Immature natural killer cell (primary cell): ENCODE data around the gene NRN1. TPM values are rescaled to one million over a fixed set of nuclear protein-coding genes. Genes with fewer than 3 reads are reported as not detected.
"Not testable (repeated sequence)": the region's sequence is repeated elsewhere in the genome, so short reads cannot be mapped to it uniquely, and the experiment has no call there.

Experiments used
- DNase-seq, 3 donors: peaks; one replicate each; pipeline ENCODE4 v3.0.0; 2022; ENCODE audit warnings: mixed read lengths in 1 of 3
- H3K27ac Mint-ChIP-seq, 6 donors: one replicate each; pipeline ENCODE4 v1.8.0; 2020; ENCODE audit warnings: mixed read lengths in 6 of 6, mild to moderate bottlenecking in 5 of 6, inconsistent platforms in 4 of 6, moderate library complexity in 3 of 6
- H3K27me3 Mint-ChIP-seq, 3 donors: one replicate each; pipeline ENCODE4 v1.8.0; 2020 to 2021; ENCODE audit warnings: low read depth in 3 of 3, mild to moderate bottlenecking in 3 of 3, mixed read lengths in 3 of 3, moderate library complexity in 3 of 3, inconsistent platforms in 1 of 3
- H3K36me3 Mint-ChIP-seq, 3 donors: one replicate each; pipeline ENCODE4 v1.8.0; 2020; ENCODE audit warnings: mixed read lengths in 3 of 3, inconsistent platforms in 2 of 3, mild to moderate bottlenecking in 2 of 3
- H3K4me1 Mint-ChIP-seq, 2 donors: one replicate each; pipeline ENCODE4 v1.8.0; 2020; ENCODE audit warnings: inconsistent platforms in 2 of 2, mild to moderate bottlenecking in 2 of 2, mixed read lengths in 2 of 2, moderate library complexity in 1 of 2
- H3K4me3 Mint-ChIP-seq, 5 donors: one replicate each; pipeline ENCODE4 v1.8.0; 2020; ENCODE audit warnings: mild to moderate bottlenecking in 5 of 5, mixed read lengths in 5 of 5, inconsistent platforms in 3 of 5, moderate library complexity in 3 of 5
- H3K9me3 Mint-ChIP-seq, 6 donors: one replicate each; pipeline ENCODE4 v1.8.0; 2020; ENCODE audit warnings: mild to moderate bottlenecking in 6 of 6, mixed read lengths in 6 of 6, inconsistent platforms in 4 of 6, moderate library complexity in 3 of 6
- polyA plus RNA-seq, 3 donors: library from polyadenylated mRNA; unstranded; fragments of 300-500 nt; fragmentation: Illumina TruSeq; gene quantifications; one replicate each; pipeline ENCODE4 v1.2.3, GENCODE V29; 2021

Gene NRN1
- polyA plus RNA-seq, 3 donors from 2014 or later, result not detected

DNA sequence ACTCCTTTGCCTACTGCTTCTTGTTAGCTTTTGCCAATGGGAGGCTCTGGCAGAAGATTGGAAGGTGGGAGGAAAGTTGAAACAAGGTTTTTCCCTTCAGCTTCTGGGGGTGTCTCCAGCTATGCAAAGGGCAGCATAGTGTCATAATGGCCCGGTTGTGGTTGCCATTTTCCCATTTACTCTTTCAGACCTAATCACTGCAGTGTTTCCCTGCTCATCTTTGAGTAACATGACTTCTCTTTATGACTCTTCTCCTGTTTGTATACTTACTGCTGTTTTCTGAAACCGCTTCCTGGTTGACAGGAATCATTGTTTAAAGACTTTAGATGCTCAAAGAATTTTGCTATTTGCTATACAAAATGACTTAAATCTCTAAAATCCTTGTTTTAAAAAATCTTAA is 19.9 kb downstream of the NRN1 start:
- Mint-ChIP-seq H3K9me3 (no peaks in the 10 kb centered on the region), H3K4me1 (no peaks in the 10 kb centered on the region), H3K4me3 (no peak overlapping the region), H3K27me3 (peaks cover 8 to 22% (median 17%) of the 10 kb centered on the region in 3 donors), H3K36me3 (no peaks in the 10 kb centered on the region), H3K27ac (no peak overlapping the region)
- no peak for DNase-seq

DNA sequence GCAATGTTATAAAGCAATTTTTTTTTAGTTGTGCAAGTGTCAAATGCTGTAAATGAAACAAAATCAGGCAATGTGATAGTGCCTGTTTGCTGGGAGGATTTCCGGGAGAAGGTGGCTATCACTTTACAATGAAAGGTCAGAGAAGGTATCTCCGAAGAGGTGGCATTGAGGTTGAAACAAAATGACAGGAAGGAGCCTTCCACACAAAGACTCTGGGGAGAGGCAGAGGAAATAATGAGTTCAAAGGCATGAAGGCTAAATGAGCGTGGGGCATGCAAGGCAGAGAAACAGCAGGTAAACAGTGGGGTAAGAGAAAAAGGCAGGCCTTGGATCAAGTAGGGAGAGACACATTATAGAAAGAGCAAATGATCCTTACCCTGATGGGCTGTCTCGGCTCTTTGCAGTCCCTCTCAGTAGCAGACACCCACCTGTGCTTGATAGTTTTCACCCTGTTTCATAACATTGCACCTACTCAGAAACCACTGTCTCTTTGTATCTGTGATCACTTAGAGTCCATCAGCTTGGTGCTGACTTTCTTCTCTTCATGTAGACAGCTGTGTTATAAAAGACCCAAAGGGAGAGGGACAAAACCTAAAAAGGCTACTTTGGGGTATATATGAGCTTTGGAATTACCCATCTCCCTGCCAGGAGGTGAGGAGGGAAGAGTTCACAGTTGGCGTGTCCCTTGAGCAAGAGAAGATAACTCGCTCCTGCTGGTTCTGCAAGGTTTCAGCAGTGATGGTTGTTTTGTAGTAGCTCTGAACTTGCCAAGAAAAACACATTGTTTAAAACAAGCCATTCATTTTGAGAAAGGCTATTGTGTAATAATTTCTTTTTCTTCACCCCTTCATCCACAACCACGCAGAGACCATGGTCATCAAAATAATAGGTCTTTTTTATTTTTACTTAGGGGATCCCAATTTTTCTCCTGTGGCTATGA is 22.3 kb downstream of the NRN1 start:
- no peak for DNase-seq
- H3K9me3 Mint-ChIP-seq, result no peaks in the 10 kb centered on the region
- peaks cover 8 to 17% (median 13%) of the 10 kb centered on the region in 3 donors for H3K27me3 Mint-ChIP-seq
- H3K4me1 Mint-ChIP-seq, result no peaks in the 10 kb centered on the region
- H3K27ac Mint-ChIP-seq, result no peak overlapping the region
- H3K36me3 Mint-ChIP-seq, result peaks cover 0 to 5% (median 0%) of the 10 kb centered on the region in 3 donors
- no peak overlapping the region for H3K4me3 Mint-ChIP-seq

DNA sequence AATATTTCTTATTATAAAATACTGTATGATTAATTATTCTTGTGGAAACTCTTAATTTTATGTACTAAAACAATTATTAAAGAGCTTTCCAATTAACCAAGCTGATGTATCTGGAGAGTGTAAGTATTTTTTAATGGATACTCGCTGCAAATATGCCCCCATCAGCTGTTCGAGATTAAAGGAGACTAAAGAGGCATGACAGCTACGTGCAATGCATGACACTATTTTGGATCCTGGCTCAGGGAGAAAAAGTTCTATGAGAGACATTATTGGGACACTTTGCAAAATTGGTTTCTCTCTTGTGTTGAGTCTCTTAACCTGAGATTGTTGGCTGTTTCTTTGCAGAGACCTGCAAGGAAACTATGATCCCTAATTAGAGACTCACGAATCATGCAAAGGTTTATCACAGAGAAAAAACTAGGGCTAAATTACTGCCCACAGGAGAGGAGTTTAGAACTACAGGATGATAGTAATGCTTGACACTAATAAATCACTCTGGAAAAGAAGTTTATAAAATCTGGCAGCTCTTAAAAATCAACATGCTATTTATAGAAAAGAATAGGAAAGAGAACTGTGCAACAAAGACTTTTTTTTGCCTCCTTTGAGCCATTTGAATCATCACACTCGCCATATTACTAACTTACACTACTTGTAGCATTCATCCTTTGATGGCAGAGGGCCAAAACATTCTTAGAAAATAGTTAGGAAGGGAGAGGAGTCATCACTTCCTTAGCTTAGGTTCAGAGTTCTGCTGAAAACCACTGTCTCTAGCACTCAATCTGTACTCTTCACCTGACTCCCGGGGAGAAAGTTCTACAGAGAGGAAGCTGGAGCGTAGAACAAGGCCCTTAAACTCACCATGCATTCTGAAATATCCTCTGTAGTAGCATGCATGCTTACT is 25.3 kb downstream of the NRN1 start:
- H3K27ac Mint-ChIP-seq, result no peak overlapping the region
- H3K9me3 Mint-ChIP-seq, result no peaks in the 10 kb centered on the region
- H3K27me3 Mint-ChIP-seq, result peaks cover 4 to 11% (median 10%) of the 10 kb centered on the region in 3 donors
- no peak for DNase-seq
- H3K4me3 Mint-ChIP-seq, result no peak overlapping the region
- H3K36me3 Mint-ChIP-seq, result peaks cover 0 to 5% (median 0%) of the 10 kb centered on the region in 3 donors
- H3K4me1 Mint-ChIP-seq, result no peaks in the 10 kb centered on the region

DNA sequence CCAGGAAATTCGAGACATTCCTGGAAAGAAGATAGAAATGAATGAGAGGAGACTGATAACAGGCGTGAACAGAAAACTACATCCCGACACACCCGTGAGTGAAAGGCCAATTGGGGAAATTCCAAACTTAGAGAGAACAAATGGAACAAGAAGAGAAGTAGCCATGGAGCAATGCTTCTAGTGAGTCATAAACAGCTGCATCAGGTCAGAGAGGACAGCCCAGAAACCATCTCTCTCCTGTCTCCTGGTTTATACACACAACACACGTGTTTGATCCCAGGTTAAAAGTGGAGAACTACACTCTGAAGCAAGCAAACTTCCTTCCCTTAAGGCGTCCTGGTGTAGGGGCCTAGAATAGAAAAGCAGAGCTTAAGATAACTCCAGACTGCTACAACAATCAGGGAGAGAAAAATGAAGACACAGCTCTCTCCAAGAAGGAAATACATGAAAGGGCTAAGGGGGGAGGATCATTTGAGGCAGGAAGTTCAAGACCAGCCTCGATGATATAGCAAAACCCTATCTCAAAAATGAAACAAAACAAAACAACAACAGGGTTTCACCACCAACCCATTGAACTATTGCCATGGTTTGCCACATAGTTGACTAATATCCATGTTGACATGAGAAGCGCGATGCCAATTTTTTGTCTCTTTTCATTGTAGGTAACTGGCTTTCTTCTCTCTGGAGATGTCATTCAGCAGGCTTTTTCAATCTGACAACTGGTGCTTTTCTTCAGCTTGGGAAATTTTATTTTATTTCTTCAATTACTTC is 26.9 kb downstream of the NRN1 start:
- DNase-seq, result no peak
- Mint-ChIP-seq H3K9me3 (no peaks in the 10 kb centered on the region), H3K36me3 (peaks cover 0 to 5% (median 0%) of the 10 kb centered on the region in 3 donors), H3K4me3 (no peak overlapping the region), H3K4me1 (no peaks in the 10 kb centered on the region), H3K27ac (no peak overlapping the region), H3K27me3 (peaks cover 4 to 11% (median 7%) of the 10 kb centered on the region in 3 donors)

DNA sequence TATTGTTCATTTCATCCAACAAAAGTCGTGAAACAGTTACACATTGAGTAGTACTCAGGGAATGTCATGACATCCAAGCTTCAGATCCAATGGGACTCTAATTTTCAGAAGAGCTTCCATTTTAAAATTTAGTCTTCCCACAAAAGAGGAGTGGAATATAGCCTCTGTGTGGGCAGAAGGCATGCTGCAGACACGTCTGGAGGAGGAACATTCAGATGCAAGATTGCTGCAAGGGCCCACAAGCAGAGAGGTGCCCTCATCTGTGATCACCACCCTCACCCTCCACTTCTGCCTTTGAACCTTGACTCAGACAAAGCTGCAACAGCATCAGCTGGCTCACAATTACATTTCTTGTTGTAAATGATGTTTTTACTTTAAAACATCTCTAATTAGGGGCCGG is 29.9 kb downstream of the NRN1 start:
- Mint-ChIP-seq H3K27me3 (peaks cover 3 to 6% (median 4%) of the 10 kb centered on the region in 3 donors), H3K36me3 (peaks cover 0 to 5% (median 3%) of the 10 kb centered on the region in 3 donors), H3K27ac (no peak overlapping the region), H3K4me1 (no peaks in the 10 kb centered on the region), H3K9me3 (no peaks in the 10 kb centered on the region), H3K4me3 (no peak overlapping the region)
- DNase-seq, result no peak

DNA sequence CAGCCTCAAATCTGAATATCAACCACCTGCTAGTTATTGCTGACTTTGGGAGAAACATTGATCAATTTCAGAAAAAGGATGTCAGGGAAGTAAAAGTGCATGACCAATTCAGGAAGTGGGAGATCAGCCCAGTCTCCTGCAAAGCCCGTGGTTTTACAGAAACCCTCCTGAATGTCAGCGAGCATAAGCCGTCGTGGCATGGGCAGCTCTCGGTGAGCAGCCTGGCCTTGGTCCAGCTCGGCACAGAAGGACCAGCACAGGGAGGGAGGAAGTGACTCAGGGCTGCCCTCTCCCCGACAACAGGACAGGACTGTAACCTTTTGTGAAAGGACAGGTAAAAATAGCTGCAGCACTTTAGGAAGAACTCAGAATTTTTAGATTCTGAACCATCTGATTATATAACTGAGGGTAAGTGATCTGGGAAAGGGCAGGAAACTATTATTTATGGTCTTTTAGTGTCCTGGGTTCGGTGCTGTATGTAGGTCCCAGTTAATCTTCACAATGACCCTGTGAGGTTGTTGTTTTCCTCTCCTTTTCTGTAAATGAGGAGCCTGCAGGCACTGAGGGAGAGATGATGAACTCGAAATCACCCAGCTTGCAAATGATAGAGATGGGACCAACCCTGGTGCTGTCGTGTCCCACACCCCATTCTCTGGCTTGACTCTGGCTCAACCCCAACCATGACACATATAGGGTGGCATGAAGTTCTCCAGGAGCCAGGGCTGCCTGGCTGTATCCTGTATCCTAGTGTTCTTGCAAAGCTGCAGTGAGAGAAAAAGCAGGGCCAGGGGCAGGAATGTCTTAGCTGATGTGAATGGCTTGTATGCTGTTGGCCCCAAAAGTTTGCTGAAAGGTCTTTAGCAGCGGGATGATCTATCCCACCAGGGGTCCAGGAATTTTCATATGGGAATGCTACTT is 37.6 kb downstream of the NRN1 start:
- peaks cover 0 to 3% (median 0%) of the 10 kb centered on the region in 3 donors for H3K36me3 Mint-ChIP-seq
- no peaks in the 10 kb centered on the region for H3K9me3 Mint-ChIP-seq
- no peak overlapping the region for H3K27ac Mint-ChIP-seq
- peaks cover 4 to 6% (median 5%) of the 10 kb centered on the region in 3 donors for H3K27me3 Mint-ChIP-seq
- no peak for DNase-seq
- H3K4me1 Mint-ChIP-seq, result peaks cover 10 to 18% of the 10 kb centered on the region in 2 donors
- no peak overlapping the region for H3K4me3 Mint-ChIP-seq

DNA sequence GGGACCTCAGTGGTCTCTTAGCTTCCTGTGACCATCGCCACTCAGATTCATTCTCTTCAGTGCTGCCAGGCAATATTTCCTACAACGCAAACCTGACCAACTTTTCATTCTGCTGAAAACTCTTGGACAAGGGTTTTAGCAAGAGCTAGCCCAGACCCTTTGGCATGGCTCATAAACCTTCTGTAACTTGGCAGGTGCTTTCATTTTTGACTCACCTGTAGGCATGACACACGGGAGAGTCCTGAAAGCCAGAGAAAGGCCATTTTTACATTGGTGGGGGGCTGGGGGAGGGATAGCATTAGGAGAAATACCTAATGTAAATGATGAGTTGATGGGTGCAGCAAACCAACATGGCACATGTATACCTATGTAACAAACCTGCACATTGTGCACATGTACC is 38.7 kb downstream of the NRN1 start:
- not testable (repeated sequence) for H3K27me3 Mint-ChIP-seq, DNase-seq, H3K9me3 Mint-ChIP-seq, H3K27ac Mint-ChIP-seq, H3K36me3 Mint-ChIP-seq, H3K4me3 Mint-ChIP-seq
- peaks cover 10 to 18% of the 10 kb centered on the region in 2 donors for H3K4me1 Mint-ChIP-seq

DNA sequence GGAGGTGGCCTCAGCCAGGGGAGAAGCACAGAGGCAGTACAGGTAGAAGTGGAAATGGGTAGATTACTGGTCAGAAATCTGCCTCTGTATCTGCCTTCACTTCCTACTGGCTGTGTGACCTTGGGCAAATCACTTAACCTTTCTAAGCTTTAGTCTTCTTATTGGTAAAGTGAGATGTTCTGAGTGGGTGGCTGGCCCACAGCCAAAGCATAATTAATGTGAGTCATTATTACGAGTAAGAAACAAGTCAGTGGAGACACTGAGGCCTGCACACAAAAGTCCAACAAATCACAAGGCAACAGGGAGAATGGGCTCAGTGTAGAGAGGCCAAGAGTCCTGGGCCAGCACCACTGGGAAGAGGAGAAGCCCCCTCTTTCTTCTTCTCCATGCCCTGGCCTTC is 39.1 kb downstream of the NRN1 start:
- no peak overlapping the region for H3K27ac Mint-ChIP-seq
- H3K27me3 Mint-ChIP-seq, result peaks cover 2 to 6% (median 5%) of the 10 kb centered on the region in 3 donors

DNA sequence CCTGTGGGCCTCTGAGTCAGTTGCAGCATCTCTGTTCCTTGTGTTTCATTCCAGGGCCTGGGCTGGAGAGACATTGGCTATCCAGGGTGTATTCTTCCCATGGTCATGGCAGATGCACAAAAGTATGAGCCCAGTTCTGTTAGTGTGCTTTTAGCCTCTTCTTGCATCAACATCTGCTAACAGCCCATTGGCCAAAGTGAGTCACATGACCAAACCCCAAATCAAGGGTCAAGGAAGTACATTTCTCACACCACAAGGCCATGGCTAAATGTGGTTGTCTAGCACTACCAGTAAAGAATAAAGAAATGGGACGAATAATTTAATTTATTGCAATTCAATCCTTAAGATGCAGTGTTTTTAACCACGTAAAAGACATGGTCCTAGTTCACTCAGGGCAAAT is 43.9 kb downstream of the NRN1 start:
- H3K36me3 Mint-ChIP-seq, result no peaks in the 10 kb centered on the region
- no peaks in the 10 kb centered on the region for H3K4me1 Mint-ChIP-seq
- H3K4me3 Mint-ChIP-seq, result no peak overlapping the region

More for the DNA sequence above, 39.1 kb downstream of the NRN1 start:
- no peaks in the 10 kb centered on the region for H3K9me3 Mint-ChIP-seq
- no peaks in the 10 kb centered on the region for H3K36me3 Mint-ChIP-seq
- no peak for DNase-seq
- H3K4me1 Mint-ChIP-seq, result peaks cover 10 to 18% of the 10 kb centered on the region in 2 donors
- no peak overlapping the region for H3K4me3 Mint-ChIP-seq

DNA sequence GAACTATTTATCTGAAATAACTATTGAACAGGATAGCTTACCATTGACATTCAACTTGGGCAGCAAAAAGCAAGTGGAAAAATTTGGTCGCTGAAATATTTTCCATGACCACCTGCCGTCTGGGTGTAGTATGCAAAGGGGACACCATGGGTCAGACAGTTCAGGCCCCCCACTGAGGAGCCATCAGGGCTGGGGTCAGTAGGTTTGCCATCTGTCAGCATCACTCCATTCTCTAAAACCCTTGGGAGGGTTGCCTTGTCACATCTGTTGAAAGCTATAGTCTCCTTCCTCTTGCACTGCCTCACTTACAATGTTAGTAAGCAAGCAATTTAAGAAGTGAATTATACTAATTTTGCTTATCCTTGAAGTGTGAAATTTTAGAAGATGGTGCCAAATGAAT is 44.9 kb downstream of the NRN1 start:
- H3K9me3 Mint-ChIP-seq, result no peaks in the 10 kb centered on the region

More for the DNA sequence above, 43.9 kb downstream of the NRN1 start:
- H3K27ac Mint-ChIP-seq, result no peak overlapping the region
- no peak for DNase-seq
- peaks cover 0 to 7% (median 5%) of the 10 kb centered on the region in 3 donors for H3K27me3 Mint-ChIP-seq
- no peaks in the 10 kb centered on the region for H3K9me3 Mint-ChIP-seq

DNA sequence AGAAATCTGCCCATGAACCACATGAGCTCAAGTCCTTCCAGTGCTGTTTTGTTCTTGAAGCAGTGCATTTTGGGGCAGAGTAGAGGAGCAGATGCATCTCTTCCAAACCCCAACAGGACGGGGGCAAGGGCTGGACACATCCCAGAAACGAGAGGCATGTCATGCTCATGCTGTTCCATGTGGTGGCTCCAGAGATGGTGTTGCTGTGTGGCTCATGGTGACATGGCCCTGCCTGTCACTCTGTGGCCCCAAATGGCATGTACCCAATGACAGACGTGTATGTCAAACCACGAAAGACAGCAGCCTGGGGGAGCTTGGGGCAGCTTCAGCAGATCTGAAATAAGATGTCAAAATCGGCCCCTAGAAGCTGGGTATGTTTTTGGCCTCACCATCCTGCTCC is 46.3 kb downstream of the NRN1 start:
- no peak overlapping the region for H3K4me3 Mint-ChIP-seq
- no peaks in the 10 kb centered on the region for H3K9me3 Mint-ChIP-seq
- no peak overlapping the region for H3K27ac Mint-ChIP-seq
- no peaks in the 10 kb centered on the region for H3K36me3 Mint-ChIP-seq
- no peak for DNase-seq
- H3K27me3 Mint-ChIP-seq, result peaks cover 4 to 17% (median 5%) of the 10 kb centered on the region in 3 donors
- H3K4me1 Mint-ChIP-seq, result no peaks in the 10 kb centered on the region

More for the DNA sequence above, 44.9 kb downstream of the NRN1 start:
- Mint-ChIP-seq H3K27ac (no peak overlapping the region), H3K4me1 (no peaks in the 10 kb centered on the region), H3K4me3 (no peak overlapping the region), H3K36me3 (no peaks in the 10 kb centered on the region), H3K27me3 (peaks cover 0 to 13% (median 5%) of the 10 kb centered on the region in 3 donors)
- DNase-seq, result no peak

DNA sequence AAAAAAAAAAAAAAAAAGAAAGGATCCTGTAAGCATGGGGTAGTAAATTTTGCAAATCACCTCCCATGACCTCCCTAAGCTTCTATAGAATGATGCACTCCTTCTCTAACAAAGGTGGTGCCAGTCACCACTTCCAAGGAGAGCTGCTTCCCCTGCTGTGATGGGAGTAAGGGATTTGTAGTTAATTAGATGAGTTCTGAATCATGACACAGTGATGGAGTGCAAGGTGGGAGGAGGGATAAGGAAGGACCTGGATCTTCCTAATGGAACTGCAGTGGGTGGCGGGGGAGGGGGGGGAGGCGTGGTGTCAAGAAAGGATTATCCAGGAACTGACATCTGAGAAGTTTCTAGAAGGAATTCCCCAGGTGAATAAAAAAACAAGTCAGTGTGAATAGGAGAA is 47.8 kb downstream of the NRN1 start:
- Mint-ChIP-seq H3K4me3 (no peak overlapping the region), H3K27ac (no peak overlapping the region), H3K36me3 (no peaks in the 10 kb centered on the region), H3K9me3 (no peaks in the 10 kb centered on the region), H3K4me1 (no peaks in the 10 kb centered on the region), H3K27me3 (peaks cover 4 to 14% (median 5%) of the 10 kb centered on the region in 3 donors)
- DNase-seq, result no peak
